Cardiac atrium fibroblast (primary cell): Measurements from ENCODE around the gene AARS2. TPM values are rescaled to one million over a fixed set of nuclear protein-coding genes. Genes with fewer than 3 reads are reported as not detected.

Experiments used
- total RNA-seq: library from RNA; depleted of rRNA; stranded (reverse); fragments of >200 nt; gene quantifications from 2 replicates; pipeline ENCODE4 v1.2.3, GENCODE V29; 2015

AARS2 gene
- total RNA-seq, result 9.9 and 10.3 TPM in 2 replicates

DNA sequence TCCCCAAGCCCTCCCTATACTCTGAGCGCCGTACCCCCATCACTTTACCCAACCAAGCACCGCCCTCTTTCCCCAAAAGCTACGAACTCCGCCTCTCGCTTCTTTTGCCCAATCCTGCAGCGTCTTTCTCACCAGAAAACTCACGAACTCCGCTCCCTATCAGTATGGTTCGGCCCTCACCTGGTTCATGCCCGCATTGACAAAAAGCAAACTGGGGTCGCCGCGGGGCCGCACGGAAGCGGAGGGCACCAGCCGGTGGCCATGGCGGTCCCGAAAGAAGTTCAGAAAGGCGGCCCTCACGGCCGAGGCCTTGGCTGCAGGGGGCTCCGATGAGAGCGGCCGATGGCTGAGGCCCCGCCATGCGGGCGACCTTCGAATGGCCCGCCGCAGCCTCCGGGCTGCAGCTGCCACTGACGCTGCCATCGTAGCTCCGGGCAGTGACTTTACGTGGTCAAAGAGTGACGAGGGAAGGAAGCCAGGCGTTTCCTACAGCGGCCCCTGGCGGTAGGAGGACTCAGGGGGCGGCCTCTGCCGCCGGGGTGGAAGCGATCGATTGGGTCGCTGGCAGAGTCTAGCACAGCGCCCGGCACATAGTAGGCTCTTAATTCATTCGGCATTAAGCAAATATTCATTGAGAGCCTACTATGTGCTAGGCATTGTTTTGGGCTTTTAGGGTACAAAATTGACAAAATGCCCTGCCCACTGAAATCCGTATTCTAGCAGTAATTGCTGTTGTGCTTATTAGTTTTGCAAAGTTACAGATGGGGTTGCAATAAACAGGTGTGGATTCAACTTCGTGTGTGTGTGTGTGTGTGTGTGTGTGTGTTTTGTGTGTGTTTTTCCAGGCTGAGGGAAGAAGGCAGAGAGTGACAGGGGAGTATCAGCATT, at the start of gene AARS2:
Gene AARS2, minus strand, starts transcription at position 447 of the 888 bp plus-strand sequence. Its CDS starts 24 bp downstream, at position 423.

DNA sequence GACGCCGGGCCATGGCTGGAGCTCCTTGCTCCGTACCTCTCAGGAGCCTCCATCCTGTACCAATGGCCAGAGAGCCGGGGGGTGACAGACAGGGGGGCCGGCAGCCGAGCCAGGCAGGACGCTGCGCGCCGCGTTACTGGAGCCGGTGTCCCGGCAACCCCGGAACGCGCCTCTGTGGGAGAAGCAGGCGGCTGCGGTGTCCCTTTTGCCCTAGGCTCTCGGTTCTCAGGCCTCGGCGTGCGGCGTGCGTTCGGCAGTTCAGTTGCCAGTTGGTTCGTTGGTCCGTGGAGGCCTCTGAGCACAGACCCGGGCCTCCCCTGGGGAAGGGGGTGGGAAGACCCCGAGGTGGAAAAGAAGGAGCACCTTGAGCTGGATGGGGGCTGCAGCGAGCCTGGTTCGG, 29.3 kb upstream of the AARS2 start, which contains the start of gene SPATS1:
Gene SPATS1, plus strand, starts transcription at position 162 of the 400 bp plus-strand sequence. CDS start 446 bp downstream, outside the sequence.

DNA sequence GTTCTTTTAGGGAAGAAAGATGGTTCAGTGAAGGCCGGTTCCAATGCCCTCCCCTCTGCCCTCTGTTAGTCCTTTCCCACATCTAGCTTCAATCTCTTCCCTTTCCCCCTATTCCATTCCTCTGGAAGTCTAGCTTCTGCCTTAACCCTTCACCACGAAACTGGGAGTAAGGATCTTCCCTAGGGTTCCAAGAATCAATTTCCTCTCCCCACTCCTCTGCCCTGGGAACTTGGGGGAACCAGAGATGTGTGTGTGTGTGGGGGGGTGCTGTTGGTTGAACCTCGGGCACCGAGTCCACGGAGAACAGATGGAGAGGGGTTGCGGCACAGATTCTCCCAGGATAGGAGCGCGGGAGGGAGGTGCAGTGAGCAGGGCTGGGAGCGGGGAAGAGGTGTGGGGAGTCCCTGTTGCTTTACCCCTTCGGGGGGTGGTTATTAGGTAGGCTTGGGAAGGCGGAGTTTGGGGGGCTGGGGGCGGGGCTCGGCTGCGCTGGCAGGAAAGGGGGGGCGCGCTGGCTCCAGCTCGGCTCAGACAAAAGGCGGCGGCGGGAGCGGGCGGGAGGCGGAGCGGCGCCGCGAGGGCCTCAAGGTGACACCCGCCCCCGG, 43.1 kb downstream of the AARS2 start, which contains the start of gene TMEM151B:
Gene TMEM151B, plus strand, starts transcription at position 530 of the 605 bp plus-strand sequence. CDS start 293 bp downstream, outside the sequence.

DNA sequence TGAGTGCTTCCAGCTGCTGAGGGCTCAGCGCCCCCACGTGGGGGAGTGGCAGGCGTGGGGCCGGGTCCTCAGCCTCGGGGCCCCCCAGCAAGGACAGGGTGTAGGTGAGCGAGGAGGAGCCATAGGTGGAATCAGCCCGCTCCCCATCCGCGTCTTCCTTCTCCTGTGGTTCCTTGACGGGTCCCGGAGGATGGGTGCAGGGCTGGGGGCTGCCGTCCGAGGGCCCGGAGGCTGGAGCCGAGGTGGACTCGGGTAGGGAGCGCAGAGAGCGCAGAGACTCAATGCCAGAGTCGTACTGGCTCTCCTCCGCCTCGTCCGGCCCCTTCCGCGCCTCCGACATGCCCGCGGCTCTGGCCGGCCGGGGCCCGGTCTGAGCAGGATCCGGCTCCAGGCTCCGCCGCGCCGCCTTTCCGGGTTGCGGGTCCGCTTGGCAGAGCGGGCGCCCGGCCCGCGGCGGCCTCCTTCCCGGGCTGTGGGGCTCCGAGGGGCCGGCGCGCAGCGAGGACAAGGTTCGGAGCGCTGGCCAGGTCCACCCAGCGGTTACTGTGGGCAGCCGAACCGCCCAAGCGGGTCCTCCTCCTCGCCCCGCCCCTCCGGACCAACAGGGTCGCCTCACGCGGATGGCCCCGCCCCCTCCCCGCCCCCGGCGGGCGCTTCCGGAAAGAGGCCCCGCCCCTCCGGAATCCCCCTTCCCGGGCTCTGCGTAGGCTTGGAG, 48.0 kb downstream of the AARS2 start, which contains the start of gene NFKBIE:
Gene NFKBIE, minus strand, starts transcription at position 545 of the 715 bp plus-strand sequence. Its CDS starts 205 bp downstream, at position 340.

DNA sequence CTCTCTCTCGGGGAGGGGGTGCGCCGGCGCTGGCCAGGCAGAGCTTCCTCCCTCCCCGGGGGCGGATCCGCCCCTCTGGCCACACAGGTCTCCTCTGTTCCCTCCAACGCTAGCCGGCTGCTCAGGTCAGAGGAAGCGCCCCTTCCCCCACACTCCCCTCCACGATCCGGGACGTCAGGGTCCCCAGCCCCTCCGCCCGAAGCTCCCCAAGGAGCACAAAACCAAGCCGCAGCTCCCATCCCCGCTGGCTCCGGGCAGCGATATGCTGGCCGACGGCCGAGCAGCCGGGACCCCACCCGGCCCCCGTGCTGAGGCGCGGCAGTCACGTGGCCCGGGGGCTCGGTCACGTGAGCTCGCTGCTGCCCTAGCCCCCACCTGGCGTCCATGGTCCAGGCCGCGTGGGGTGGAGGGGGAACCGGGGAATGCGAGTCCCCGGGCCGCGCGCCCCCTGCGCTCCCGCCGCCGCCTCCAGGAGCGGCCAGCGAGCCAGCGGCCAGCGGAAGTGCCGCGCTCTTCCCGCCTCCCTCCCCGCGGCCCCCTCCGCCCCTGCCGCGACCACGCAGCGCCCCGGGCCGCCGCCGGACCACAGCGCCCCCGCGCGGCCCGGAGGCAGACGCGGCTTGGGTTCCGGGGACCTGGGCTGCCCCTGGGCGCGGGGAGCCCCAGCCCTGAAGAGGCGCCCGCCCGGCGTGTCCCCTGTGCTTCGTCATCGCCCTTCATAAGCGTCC, 56.0 kb downstream of the AARS2 start, which contains the start of gene SLC35B2:
Gene SLC35B2, minus strand, starts transcription at position 504 of the 728 bp plus-strand sequence. Its CDS starts 118 bp downstream, at position 386.

Other genes with a start within 250 kb of the AARS2 start
- gene MRPL14, start 185.9 kb downstream of the AARS2 start, total RNA-seq, result 37.5 and 46.0 TPM in 2 replicates
- 17.0 and 33.7 TPM in 2 replicates for gene TMEM63B, start 185.8 kb downstream of the AARS2 start, total RNA-seq
- gene CAPN11, start 154.5 kb downstream of the AARS2 start, total RNA-seq, result 0.97 TPM in 1 of 2 replicates, not detected in the other
- gene MYMX, start 96.4 kb downstream of the AARS2 start, total RNA-seq, result 0.49 TPM in 1 of 2 replicates, not detected in the other
- gene SLC29A1, start 89.8 kb downstream of the AARS2 start, total RNA-seq, result 26.9 and 40.3 TPM in 2 replicates
- gene HSP90AB1, start 66.2 kb downstream of the AARS2 start, total RNA-seq, result 654 and 695 TPM in 2 replicates
- 65.0 and 70.3 TPM in 2 replicates for gene SLC35B2, start 55.8 kb downstream of the AARS2 start, total RNA-seq
- gene NFKBIE, start 47.8 kb downstream of the AARS2 start, total RNA-seq, result 1.1 and 3.9 TPM in 2 replicates
- gene TMEM151B, start 42.9 kb downstream of the AARS2 start, total RNA-seq, result not detected in 2 replicates
- gene SPATS1, start 29.3 kb upstream of the AARS2 start, total RNA-seq, result not detected in 2 replicates
- gene CDC5L, start 74.4 kb upstream of the AARS2 start, total RNA-seq, result 12.2 and 12.8 TPM in 2 replicates